Thyroid gland (tissue), 4 donors: ENCODE measurements around the gene SLC33A1.

Experiments
- CTCF ChIP-seq, 6 experiments: fragments of 200-600 bp in 3 of 6; fragments of 450-650 bp in 3 of 6; sonication (generic) in 3 of 6; IDR thresholded peaks; one replicate each; pipeline ENCODE4 v1.5.1; 2016 to 2019; ENCODE audit warnings: antibody characterized with exemption in 6 of 6, mild to moderate bottlenecking in 2 of 6, inconsistent platforms in 1 of 6, moderate library complexity in 1 of 6
- POLR2A ChIP-seq, 2 donors: fragments of 450-650 bp; IDR thresholded peaks; one replicate each; pipeline ENCODE4 v1.6.1; 2017; ENCODE audit warnings: antibody characterized with exemption in 2 of 2, mild to moderate bottlenecking in 2 of 2, moderate library complexity in 1 of 2

DNA sequence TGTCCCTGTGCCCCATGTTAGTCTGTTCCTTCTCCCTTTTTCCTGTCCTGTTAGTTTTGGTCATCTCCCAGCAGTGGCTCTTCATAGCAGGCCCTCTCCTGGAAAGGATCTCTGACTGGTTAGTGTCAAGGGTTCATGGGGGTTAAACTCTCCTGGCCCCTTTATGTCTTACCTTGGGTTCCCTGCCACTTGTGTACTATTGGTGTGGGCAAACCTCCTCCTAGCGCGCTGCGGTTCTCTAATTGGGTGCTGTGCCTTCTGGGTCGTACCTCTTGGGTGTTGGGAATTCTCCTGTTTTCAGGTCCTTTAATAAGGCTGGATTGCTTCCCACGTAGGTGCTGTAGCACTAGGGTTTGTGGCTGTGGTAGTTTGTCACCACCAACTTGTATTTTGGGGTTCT lies 35.0 kb upstream of the SLC33A1 start:
- TF ChIP-seq CTCF (IDR thresholded peaks at IDR 0.05), result no peak
- TF ChIP-seq POLR2A (IDR thresholded peaks at IDR 0.05), result no peak
